ENCODE measurements around the gene MLLT10. TPM values are rescaled to one million over a fixed set of nuclear protein-coding genes. Genes with fewer than 3 reads are reported as not detected.

MLLT10 gene
- total RNA-seq, 1 donor from 2014 or later: 61.3 TPM

- Mint-ChIP-seq H3K4me1 (peaks cover 3% of the 10 kb centered on the region), H3K27me3 (ENCODE audit: insufficient read depth, low read depth) (peaks cover 2% of the 10 kb centered on the region), H3K27ac (no peak overlapping the region), H3K4me3 (no peak overlapping the region), H3K36me3 (peaks cover 18% of the 10 kb centered on the region), H3K9me3 (no peaks in the 10 kb centered on the region)
- no peak overlapping the region for H3K4me3 ChIP-seq
- H3K4me2 ChIP-seq: no peak overlapping the region
- peaks cover 3% of the 10 kb centered on the region for H4K20me1 ChIP-seq (ENCODE audit: low read depth)
- peaks cover 6% of the 10 kb centered on the region for H3K36me3 ChIP-seq
- no peak overlapping the region for H3K27ac ChIP-seq
- H3K9me3 ChIP-seq (ENCODE audit: low read depth): no peaks in the 10 kb centered on the region
- peaks cover 52% of the 10 kb centered on the region for H3K79me2 ChIP-seq (ENCODE audit: low read depth)
- H3K9ac ChIP-seq: no peak overlapping the region
- H2AFZ ChIP-seq (replicated peaks): no peak overlapping the region
- H3K4me1 ChIP-seq: no peaks in the 10 kb centered on the region
- peaks cover 8% of the 10 kb centered on the region for H3F3A ChIP-seq (ENCODE audit: low read depth)
- no peak for TF ChIP-seq EZH2 (IDR thresholded peaks at IDR 0.05)
- no peak for TF ChIP-seq CTCF (IDR thresholded peaks at IDR 0.05)
- no peak for TF ChIP-seq EZH2phosphoT487 (IDR thresholded peaks at IDR 0.05)
- no peaks in the 10 kb centered on the region for H3K27me3 ChIP-seq
- DNase-seq (ENCODE audit: low spot score): no peak
Measured at GRCh38 chr10:21689881-21690280, 155.8 kb downstream of the MLLT10 start.

GRCh38 chr10:21692916-21693315 is 158.9 kb downstream of the MLLT10 start:
- DNase-seq (ENCODE audit: low spot score): no peak
- Histone ChIP-seq H4K20me1 (ENCODE audit: low read depth) (no peaks in the 10 kb centered on the region), H2AFZ (replicated peaks) (no peak overlapping the region), H3K36me3 (peaks cover 13% of the 10 kb centered on the region), H3K4me3 (no peak overlapping the region), H3K9ac (no peak overlapping the region), H3K27ac (peak overlapping the region; percentile 39), H3F3A (ENCODE audit: low read depth) (peaks cover 8% of the 10 kb centered on the region), H3K27me3 (no peaks in the 10 kb centered on the region), H3K9me3 (ENCODE audit: low read depth) (no peaks in the 10 kb centered on the region), H3K79me2 (ENCODE audit: low read depth) (peaks cover 57% of the 10 kb centered on the region), H3K4me2 (no peak overlapping the region), H3K4me1 (no peaks in the 10 kb centered on the region)
- TF ChIP-seq CTCF (IDR thresholded peaks at IDR 0.05) (no peak), EZH2 (IDR thresholded peaks at IDR 0.05) (no peak), EZH2phosphoT487 (IDR thresholded peaks at IDR 0.05) (no peak)
- Mint-ChIP-seq H3K27ac (no peak overlapping the region), H3K4me1 (no peaks in the 10 kb centered on the region), H3K36me3 (peaks cover 23% of the 10 kb centered on the region), H3K9me3 (peaks cover 4% of the 10 kb centered on the region), H3K27me3 (ENCODE audit: insufficient read depth, low read depth) (peaks cover under 1% of the 10 kb centered on the region), H3K4me3 (no peak overlapping the region)

- H3K27ac Mint-ChIP-seq: no peak overlapping the region
- no peaks in the 10 kb centered on the region for H3K4me1 ChIP-seq
- H4K20me1 ChIP-seq (ENCODE audit: low read depth): no peaks in the 10 kb centered on the region
- TF ChIP-seq EZH2phosphoT487 (IDR thresholded peaks at IDR 0.05) (no peak), EZH2 (IDR thresholded peaks at IDR 0.05) (no peak), CTCF (IDR thresholded peaks at IDR 0.05) (no peak)
- H3K27ac ChIP-seq: no peak overlapping the region
- no peak for DNase-seq (ENCODE audit: low spot score)
- H3K4me1 Mint-ChIP-seq: no peaks in the 10 kb centered on the region
- no peak overlapping the region for H3K4me3 Mint-ChIP-seq
- H3K9me3 ChIP-seq (ENCODE audit: low read depth): no peaks in the 10 kb centered on the region
- H3K27me3 ChIP-seq: no peaks in the 10 kb centered on the region
- H3K79me2 ChIP-seq (ENCODE audit: low read depth): peaks cover 61% of the 10 kb centered on the region
- H3K9me3 Mint-ChIP-seq: peaks cover 9% of the 10 kb centered on the region
- H2AFZ ChIP-seq (replicated peaks): no peak overlapping the region
- H3K9ac ChIP-seq: no peak overlapping the region
- H3F3A ChIP-seq (ENCODE audit: low read depth): peaks cover 8% of the 10 kb centered on the region
- no peaks in the 10 kb centered on the region for H3K27me3 Mint-ChIP-seq (ENCODE audit: insufficient read depth, low read depth)
- H3K4me2 ChIP-seq: no peak overlapping the region
- peaks cover 28% of the 10 kb centered on the region for H3K36me3 Mint-ChIP-seq
- H3K36me3 ChIP-seq: peaks cover 18% of the 10 kb centered on the region
- no peak overlapping the region for H3K4me3 ChIP-seq
Measured at GRCh38 chr10:21693418-21693817, 159.4 kb downstream of the MLLT10 start.

Data from neural progenitor cell (in vitro differentiated cells).